Endodermal cell (in vitro differentiated cells): Measurements from ENCODE around the gene ZMYND8. TPM values are rescaled to one million over a fixed set of nuclear protein-coding genes. Genes with fewer than 3 reads are reported as not detected.

Source experiments
- DNase-seq: peaks from one replicate; pipeline ENCODE4 v3.0.0-alpha.2; 2017
- H3K27ac ChIP-seq: 2 replicates; pipeline ENCODE4 v1.5.1; 2013; ENCODE audit warnings: mild to moderate bottlenecking, low read depth, low read length, moderate library complexity
- H3K27me3 ChIP-seq: 2 replicates; pipeline ENCODE4 v1.6.1; 2013; ENCODE audit warnings: mild to moderate bottlenecking, low read length, moderate library complexity; ENCODE audit not compliant: insufficient read depth, control insufficient read depth, poor library complexity, severe bottlenecking
- H3K36me3 ChIP-seq: 2 replicates; pipeline ENCODE4 v1.7.0; 2013; ENCODE audit warnings: mild to moderate bottlenecking, low read length, moderate library complexity; ENCODE audit not compliant: control insufficient read depth, insufficient read depth
- H3K4me1 ChIP-seq: one replicate; pipeline ENCODE4 v1.7.0; 2013; ENCODE audit warnings: low read length; ENCODE audit not compliant: control insufficient read depth, insufficient read depth
- H3K4me3 ChIP-seq: 2 replicates; pipeline ENCODE4 v1.5.1; 2013; ENCODE audit warnings: mild to moderate bottlenecking, low read length, moderate library complexity
- H3K9ac ChIP-seq: 2 replicates; pipeline ENCODE4 v1.6.1; 2013; ENCODE audit warnings: mild to moderate bottlenecking, low read length, moderate library complexity; ENCODE audit not compliant: poor library complexity, severe bottlenecking; ENCODE audit errors: extremely low read depth
- H3K9me3 ChIP-seq: 2 replicates; pipeline ENCODE4 v1.6.1; 2013; ENCODE audit warnings: mild to moderate bottlenecking, low read length, moderate library complexity; ENCODE audit not compliant: control insufficient read depth
- H3K27ac Mint-ChIP-seq: 2 replicates; pipeline ENCODE4 v1.8.0; 2020; ENCODE audit warnings: mixed read lengths
- H3K27me3 Mint-ChIP-seq: 2 replicates; pipeline ENCODE4 v1.8.0; 2021; ENCODE audit warnings: mild to moderate bottlenecking, mixed read lengths; ENCODE audit not compliant: insufficient read depth
- H3K36me3 Mint-ChIP-seq: 2 replicates; pipeline ENCODE4 v1.8.0; 2020; ENCODE audit warnings: low read depth, mixed read lengths
- H3K4me1 Mint-ChIP-seq: 2 replicates; pipeline ENCODE4 v1.8.0; 2020; ENCODE audit warnings: mixed read lengths
- H3K4me3 Mint-ChIP-seq: 2 replicates; pipeline ENCODE4 v1.8.0; 2020; ENCODE audit warnings: mild to moderate bottlenecking, moderate library complexity, mixed read lengths
- H3K9me3 Mint-ChIP-seq: 2 replicates; pipeline ENCODE4 v1.8.0; 2020; ENCODE audit warnings: mild to moderate bottlenecking, mixed read lengths
- CTCF ChIP-seq: fragments of 200-600 bp; sonication (generic); conservative IDR thresholded peaks from 2 replicates; pipeline ENCODE4 v1.5.0; 2021; ENCODE audit warnings: antibody characterized with exemption, mild to moderate bottlenecking
- WGBS, 2 experiments: methylation state at CpG; one replicate each; pipeline versions ENCODE4 v1.1.5 to v1.1.7; 2013; ENCODE audit warnings: missing lambda C conversion rate in 2 of 2, mixed read lengths in 1 of 2; ENCODE audit not compliant: insufficient coverage in 1 of 2, insufficient read length in 1 of 2; 5-methylcytosine and 5-hydroxymethylcytosine counted together
- long read RNA-seq, 4 experiments: library from polyadenylated mRNA in 2 of 4; library from RNA in 1 of 4; library from capped mRNA in 1 of 4; stranded (forward) in 3 of 4; unstranded in 1 of 4; transcript quantifications; one replicate each; pipeline ENCODE4 v2.0.0, GENCODE V29; 2020 to 2021; ENCODE audit warnings: inconsistent platforms in 1 of 4
- polyA plus RNA-seq, 2 experiments: library from polyadenylated mRNA; stranded (reverse); fragments of 50-300 nt; gene quantifications; one replicate each; pipeline ENCODE4 v1.2.3, GENCODE V29; 2013
- total RNA-seq, 2 donors: library from RNA; stranded (reverse); fragmentation: NEBNext Ultra II Directional in 1 of 2; extraction: Animal tissue kit (Norgen Biotek cat#: 25700) in 1 of 2; gene quantifications; 2 replicates in 1 of 2; 3 replicates in 1 of 2; pipeline ENCODE4 v1.2.1, GENCODE V29; 2021

Gene ZMYND8
- total RNA-seq, result 10 to 100 TPM; 85.0 to 99.9 TPM
- 47.1 TPM for polyA plus RNA-seq (2013, experiment 1 of 2)
- 46.3 TPM for polyA plus RNA-seq (2013, experiment 2 of 2)
- long read RNA-seq, experiment 1, partial matches to known transcripts, result 11 of 23 reads
- long read RNA-seq, experiment 1, other reads (novel, unspliced or antisense), result 11 of 23 reads
- long read RNA-seq, experiment 2, full-length matches to known transcripts, result 14 of 79 reads
- long read RNA-seq, experiment 2, partial matches to known transcripts, result 17 of 79 reads
- long read RNA-seq, experiment 2, other reads (novel, unspliced or antisense), result 48 of 79 reads
- long read RNA-seq, experiment 3, full-length matches to known transcripts, result 24 of 221 reads
- long read RNA-seq, experiment 3, partial matches to known transcripts, result 46 of 221 reads
- long read RNA-seq, experiment 3, other reads (novel, unspliced or antisense), result 151 of 221 reads
- long read RNA-seq, experiment 4, partial matches to known transcripts, result 2 of 7 reads
- long read RNA-seq, experiment 4, other reads (novel, unspliced or antisense), result 5 of 7 reads

DNA sequence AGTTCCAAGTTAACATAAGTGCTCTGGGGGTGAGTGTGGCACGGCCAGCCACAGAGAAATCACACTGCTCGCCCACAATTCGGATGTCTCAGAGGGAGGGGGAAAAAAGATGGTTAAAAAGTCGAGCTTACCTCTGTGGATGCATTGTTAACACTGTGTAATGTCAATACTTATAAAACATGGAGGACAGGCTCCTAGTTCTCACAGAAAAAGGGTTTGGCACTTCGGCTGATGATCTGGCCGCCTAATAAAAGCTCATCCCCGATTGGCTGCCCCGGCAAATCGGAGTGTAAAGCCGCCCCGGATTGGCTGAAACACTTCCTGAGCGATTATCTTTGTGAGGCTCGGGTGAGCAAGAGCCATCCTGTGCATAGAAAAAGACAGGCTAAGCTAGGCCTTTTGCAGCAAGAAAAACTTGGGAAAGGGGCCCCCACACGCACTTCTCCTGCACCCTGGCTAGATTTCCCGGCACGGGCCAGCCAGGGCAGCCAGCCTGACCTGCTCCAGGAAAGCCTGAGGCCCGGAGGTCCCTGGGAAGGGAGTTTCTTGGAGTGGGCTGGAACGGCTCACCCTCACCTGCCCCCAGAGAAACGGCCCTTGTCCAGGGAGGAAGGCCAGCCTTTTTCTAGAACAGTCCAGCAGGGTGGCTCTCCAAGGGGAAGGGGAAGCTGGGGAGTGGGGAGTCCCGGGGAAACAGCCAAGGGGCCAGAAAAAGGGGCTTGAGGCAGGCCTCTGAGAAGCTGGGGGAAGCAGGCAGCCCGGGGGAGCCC is at the start of gene ZMYND8:
Gene ZMYND8, minus strand, starts transcription at position 174 of the 770 bp plus-strand sequence. Its CDS starts 29 bp downstream, at position 145.
- Mint-ChIP-seq H3K27me3 (no peaks in the 10 kb centered on the region), H3K9me3 (no peaks in the 10 kb centered on the region), H3K4me1 (peaks cover 53% of the 10 kb centered on the region), H3K36me3 (no peaks in the 10 kb centered on the region), H3K4me3 (no peak within 1 kb of the TSS), H3K27ac (no peak within 1 kb of the TSS)
- Histone ChIP-seq H3K4me1 (peaks cover 54% of the 10 kb centered on the region), H3K27ac (peak within 1 kb of the TSS; percentile 99), H3K27me3 (no peaks in the 10 kb centered on the region), H3K36me3 (peaks cover 6% of the 10 kb centered on the region), H3K4me3 (peak within 1 kb of the TSS; percentile 92), H3K9me3 (no peaks in the 10 kb centered on the region), H3K9ac (peak within 1 kb of the TSS; percentile 84)
- TF ChIP-seq CTCF, result no peak
- DNase-seq, result peak; percentile 98
- 18 to 21% methylated on average over 14 to 21 of the region's 21 CpGs for WGBS, 2 experiments

- DNase-seq, result no peak
- no peak for TF ChIP-seq CTCF
- peaks cover under 1% of the 10 kb centered on the region for H3K9me3 Mint-ChIP-seq
- H3K27ac ChIP-seq, result no peak overlapping the region
- H3K4me1 ChIP-seq, result no peaks in the 10 kb centered on the region
- H3K27me3 ChIP-seq, result no peaks in the 10 kb centered on the region
- no peaks in the 10 kb centered on the region for H3K36me3 Mint-ChIP-seq
- peaks cover under 1% of the 10 kb centered on the region for H3K9me3 ChIP-seq
- no peak overlapping the region for H3K9ac ChIP-seq
- H3K27me3 Mint-ChIP-seq, result no peaks in the 10 kb centered on the region
- no peak overlapping the region for H3K4me3 Mint-ChIP-seq
- H3K4me1 Mint-ChIP-seq, result no peaks in the 10 kb centered on the region
- no peaks in the 10 kb centered on the region for H3K36me3 ChIP-seq
- WGBS, 2 experiments, result 80 to 89% methylated on average over 4 of the region's 4 CpGs
- H3K4me3 ChIP-seq, result no peak overlapping the region
- no peak overlapping the region for H3K27ac Mint-ChIP-seq
Observed at GRCh38 chr20:47405775-47406325, 49.4 kb upstream of the ZMYND8 start.

- H3K27ac Mint-ChIP-seq, result no peak overlapping the region
Observed at GRCh38 chr20:47400685-47401084, 44.2 kb upstream of the ZMYND8 start.

More at GRCh38 chr20:47400685-47401084, 44.2 kb upstream of the ZMYND8 start:
- no peak overlapping the region for H3K9ac ChIP-seq
- no peak for TF ChIP-seq CTCF
- peak; percentile 59 for DNase-seq
- no peak overlapping the region for H3K27ac ChIP-seq
- H3K9me3 ChIP-seq, result peaks cover 5% of the 10 kb centered on the region
- no peak overlapping the region for H3K4me3 ChIP-seq
- H3K4me3 Mint-ChIP-seq, result no peak overlapping the region
- no peaks in the 10 kb centered on the region for H3K27me3 Mint-ChIP-seq
- no peaks in the 10 kb centered on the region for H3K4me1 Mint-ChIP-seq
- H3K9me3 Mint-ChIP-seq, result peaks cover 6% of the 10 kb centered on the region
- no peaks in the 10 kb centered on the region for H3K36me3 Mint-ChIP-seq
- WGBS, 2 experiments, result 93 to 100% methylated on average over 5 of the region's 5 CpGs
- no peaks in the 10 kb centered on the region for H3K36me3 ChIP-seq
- no peaks in the 10 kb centered on the region for H3K4me1 ChIP-seq
- no peaks in the 10 kb centered on the region for H3K27me3 ChIP-seq
